ENCODE measurements around the gene EFEMP1. TPM values are rescaled to one million over a fixed set of nuclear protein-coding genes. Genes with fewer than 3 reads are reported as not detected.

The EFEMP1 gene
- polyA plus RNA-seq, 3 donors: not detected

- WGBS (ENCODE audit: insufficient coverage): 80% methylated on average over 1 of the region's 7 CpGs
- Histone ChIP-seq H2AFZ (ENCODE audit: insufficient read depth, low read depth, low read length, poor library complexity, severe bottlenecking) (no peak overlapping the region), H3K27ac (ENCODE audit: low read depth in 1 of 2, low read length in 2 of 2) (no peak overlapping the region), H3K4me2 (replicated peaks; ENCODE audit: extremely low read depth, low read length, poor library complexity, severe bottlenecking) (no peak overlapping the region), H3K9me3 (replicated peaks in 1 of 2; ENCODE audit: control insufficient read depth in 1 of 2, insufficient read depth in 1 of 2, low read length in 2 of 2) (no peaks in the 10 kb centered on the region), H4K20me1 (ENCODE audit: insufficient read depth, low read length) (no peaks in the 10 kb centered on the region), H3K4me1 (ENCODE audit: control insufficient read depth in 1 of 2, insufficient read depth in 2 of 2, low read length in 2 of 2) (peaks cover 12% of the 10 kb centered on the region in 2 donors), H3K9ac (ENCODE audit: insufficient read depth, low read length, poor library complexity, severe bottlenecking) (no peak overlapping the region), H3K79me2 (ENCODE audit: insufficient read depth, low read length) (no peaks in the 10 kb centered on the region), H3K27me3 (ENCODE audit: control insufficient read depth in 2 of 2, insufficient read depth in 2 of 2, low read length in 2 of 2) (peaks cover 2 to 6% of the 10 kb centered on the region in 2 donors), H3K4me3 (replicated peaks in 1 of 3; ENCODE audit: low read depth in 2 of 3, low read length in 3 of 3) (no peak overlapping the region), H3K36me3 (replicated peaks in 1 of 2; ENCODE audit: control insufficient read depth in 1 of 2, insufficient read depth in 2 of 2, low read length in 2 of 2) (no peaks in the 10 kb centered on the region)
- H3K36me3 Mint-ChIP-seq: no peaks in the 10 kb centered on the region
- no peak overlapping the region for H3K4me3 Mint-ChIP-seq
- peaks cover 0 to 1% (median 0%) of the 10 kb centered on the region in 7 donors for H3K9me3 Mint-ChIP-seq
- H3K4me1 Mint-ChIP-seq: peaks cover 11% of the 10 kb centered on the region
- H3K27ac Mint-ChIP-seq: no peak overlapping the region
- intact Hi-C loops (cut with micrococcal nuclease): no loop called here
- TF ChIP-seq CTCF (IDR thresholded peaks at IDR 0.05): no peak
- peaks cover 3 to 9% (median 7%) of the 10 kb centered on the region in 3 donors for H3K27me3 Mint-ChIP-seq (ENCODE audit: low read depth in 3 of 3)
- peak in 1 of 3 donors; percentile 46 for DNase-seq
Measured at GRCh38 chr2:55862673-55863390, 60.8 kb downstream of the EFEMP1 start.

- H3K4me3 ChIP-seq (replicated peaks in 1 of 3; ENCODE audit: low read depth in 2 of 3, low read length in 3 of 3): no peak overlapping the region
- no peaks in the 10 kb centered on the region for H3K9me3 ChIP-seq (replicated peaks in 1 of 2; ENCODE audit: control insufficient read depth in 1 of 2, insufficient read depth in 1 of 2, low read length in 2 of 2)
- H2AFZ ChIP-seq (ENCODE audit: insufficient read depth, low read depth, low read length, poor library complexity, severe bottlenecking): no peak overlapping the region
- no peak overlapping the region for H3K27ac Mint-ChIP-seq
- H3K9me3 Mint-ChIP-seq: no peaks in the 10 kb centered on the region
- H3K36me3 ChIP-seq (replicated peaks in 1 of 2; ENCODE audit: control insufficient read depth in 1 of 2, insufficient read depth in 2 of 2, low read length in 2 of 2): no peaks in the 10 kb centered on the region
- H3K27me3 Mint-ChIP-seq (ENCODE audit: low read depth in 3 of 3): peaks cover 0 to 9% (median 3%) of the 10 kb centered on the region in 3 donors
- H3K4me1 ChIP-seq (ENCODE audit: control insufficient read depth in 1 of 2, insufficient read depth in 2 of 2, low read length in 2 of 2): peaks cover 12% of the 10 kb centered on the region in 2 donors
- H3K27ac ChIP-seq (ENCODE audit: low read depth in 1 of 2, low read length in 2 of 2): no peak overlapping the region
- H3K4me1 Mint-ChIP-seq: peaks cover 11% of the 10 kb centered on the region
- peaks cover 0 to 6% of the 10 kb centered on the region in 2 donors for H3K27me3 ChIP-seq (ENCODE audit: control insufficient read depth in 2 of 2, insufficient read depth in 2 of 2, low read length in 2 of 2)
- no peak overlapping the region for H3K4me3 Mint-ChIP-seq
- intact Hi-C loops (cut with micrococcal nuclease): no loop called here
- DNase-seq: peak; percentile 16 to 47 (median 20)
- no peaks in the 10 kb centered on the region for H3K36me3 Mint-ChIP-seq
- H3K9ac ChIP-seq (ENCODE audit: insufficient read depth, low read length, poor library complexity, severe bottlenecking): no peak overlapping the region
- H4K20me1 ChIP-seq (ENCODE audit: insufficient read depth, low read length): no peaks in the 10 kb centered on the region
- 100% methylated on average over 1 of the region's 3 CpGs for WGBS (ENCODE audit: insufficient coverage)
- no peaks in the 10 kb centered on the region for H3K79me2 ChIP-seq (ENCODE audit: insufficient read depth, low read length)
- no peak overlapping the region for H3K4me2 ChIP-seq (replicated peaks; ENCODE audit: extremely low read depth, low read length, poor library complexity, severe bottlenecking)
- TF ChIP-seq CTCF (IDR thresholded peaks at IDR 0.05): no peak
Measured at GRCh38 chr2:55862246-55862645, 61.3 kb downstream of the EFEMP1 start.

Measured in CD14-positive monocyte (primary cell).